GM18951 (cell line): ENCODE data around the gene SMIM12.

Source experiments
- POLR2A ChIP-seq: IDR thresholded peaks from 4 replicates; pipeline ENCODE4 v1.6.1; 2011; ENCODE audit warnings: mild to moderate bottlenecking; ENCODE audit not compliant: insufficient read length, insufficient read depth; ENCODE audit errors: extremely low read depth
- in situ Hi-C: fragments of 300-500 bp; cut with MboI; formaldehyde crosslinking; loops from one replicate; pipeline ENCODE4 v1.12.0; 2022; ENCODE audit warnings: low sequenced_read_pairs, mixed read lengths, inconsistent platforms; ENCODE audit not compliant: unreplicated experiment

SMIM12 gene

GRCh38 chr1:34845131-34845901, 14.2 kb downstream of the SMIM12 start:
- in situ Hi-C loops = no loop called here

DNA sequence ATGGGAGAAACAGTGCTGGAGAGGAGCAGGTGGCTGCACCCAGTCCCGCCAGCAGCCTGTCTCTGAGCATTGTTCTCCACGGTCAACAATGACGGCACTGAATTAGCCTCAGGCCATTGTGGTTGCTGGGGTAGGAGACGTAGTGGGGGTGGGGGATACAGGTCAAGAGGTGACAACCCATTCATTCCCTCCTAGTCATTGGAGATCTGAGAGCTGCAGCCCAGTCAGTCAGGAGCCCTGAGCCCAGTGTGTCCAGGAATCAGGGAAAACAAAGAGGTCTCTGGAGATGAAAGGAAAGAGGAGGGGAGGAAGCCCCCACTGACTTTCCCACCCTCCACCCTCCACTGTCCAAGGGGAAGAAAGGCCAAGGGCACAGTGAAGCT, 15.3 kb downstream of the SMIM12 start:
- TF ChIP-seq POLR2A = no peak
- in situ Hi-C loops = no loop called here

More at GRCh38 chr1:34845131-34845901, 14.2 kb downstream of the SMIM12 start:
- TF ChIP-seq POLR2A = no peak

DNA sequence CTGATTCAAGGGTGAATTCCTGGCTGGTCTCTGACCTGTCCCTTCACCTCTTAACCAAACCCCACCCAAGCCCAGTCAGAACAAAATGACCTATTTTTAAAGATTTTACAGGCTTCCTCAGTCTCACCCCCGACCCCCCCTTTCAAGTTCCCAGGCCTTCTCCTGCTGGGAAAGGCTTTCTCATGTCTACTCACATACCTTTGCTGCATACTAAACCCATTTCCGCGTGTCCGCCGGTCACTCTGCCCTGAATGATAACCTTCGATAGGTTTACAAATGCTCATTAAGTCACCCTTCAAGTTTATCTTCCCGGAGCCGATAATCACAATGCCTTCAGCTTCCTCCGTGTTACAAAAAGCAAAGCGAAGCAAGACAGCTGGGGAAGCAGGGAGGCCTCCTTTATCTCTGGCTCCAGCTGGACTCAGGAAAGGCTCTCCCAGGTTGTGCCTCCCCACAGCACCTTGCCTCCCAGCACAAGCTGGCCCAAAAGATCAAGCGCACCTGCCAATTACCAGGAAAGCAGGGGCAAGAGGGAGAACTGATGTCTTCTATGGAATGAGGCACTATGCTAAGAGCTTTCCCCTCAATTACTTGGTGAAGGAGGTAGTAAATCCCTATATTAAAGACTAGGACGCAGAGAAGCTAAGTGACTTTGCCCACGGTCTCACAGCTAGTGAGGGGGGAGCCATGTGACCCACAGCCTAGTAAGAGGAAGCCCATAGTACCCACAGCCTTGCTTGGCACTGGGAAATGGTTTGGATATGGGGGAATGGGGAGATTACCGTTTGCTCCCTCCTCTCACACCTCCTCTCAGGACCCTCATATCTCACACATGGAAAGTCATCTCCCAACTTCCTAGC, 15.9 kb downstream of the SMIM12 start:
- in situ Hi-C loops = no loop called here
- no peak for TF ChIP-seq POLR2A

GRCh38 chr1:34842952-34843371, 16.6 kb downstream of the SMIM12 start:
- in situ Hi-C loops = no loop called here
- no peak for TF ChIP-seq POLR2A

DNA sequence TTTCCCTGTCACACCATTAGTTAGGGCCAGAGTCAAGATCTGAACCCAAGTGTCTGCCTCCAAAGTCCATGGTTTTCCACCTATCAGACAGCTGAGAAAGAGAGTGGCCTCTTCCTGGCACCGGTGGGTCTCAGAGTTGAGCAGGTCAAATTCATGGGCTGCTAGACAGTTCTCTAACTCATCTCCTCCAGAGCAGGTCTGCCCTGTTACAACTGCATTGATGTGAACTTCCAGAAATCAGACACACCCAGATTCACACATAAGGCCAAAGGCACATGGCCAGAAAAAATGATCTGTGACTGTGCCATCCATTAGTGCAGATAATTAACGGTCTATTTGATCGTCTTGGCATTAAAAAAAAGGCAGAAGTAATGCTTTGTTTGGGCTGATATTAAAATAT, 17.5 kb downstream of the SMIM12 start:
- no peak for TF ChIP-seq POLR2A
- in situ Hi-C loops = no loop called here

DNA sequence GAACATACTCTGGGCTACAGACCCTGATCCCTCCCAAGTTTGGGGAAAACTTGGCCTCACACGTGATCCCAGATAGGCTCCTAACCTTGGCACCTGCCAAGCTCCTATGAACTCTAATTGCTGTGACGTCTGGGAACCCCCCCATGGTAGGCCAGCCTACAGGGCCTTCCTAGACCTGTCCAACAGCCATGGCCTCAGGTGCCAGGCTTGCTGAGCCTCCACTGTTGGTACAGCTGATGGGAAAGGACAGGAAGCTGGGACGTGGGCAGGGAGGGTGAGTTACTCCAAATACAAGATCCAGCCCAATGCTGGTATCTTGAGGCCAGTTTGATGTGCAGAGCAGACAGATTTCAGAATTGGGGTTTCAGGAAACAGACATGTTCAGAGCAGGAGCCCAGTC, 19.1 kb downstream of the SMIM12 start:
- no peak for TF ChIP-seq POLR2A
- in situ Hi-C loops = no loop called here

GRCh38 chr1:34839526-34840305, 19.8 kb downstream of the SMIM12 start:
- TF ChIP-seq POLR2A = no peak
- in situ Hi-C loops = no loop called here

- in situ Hi-C loops = no loop called here
- TF ChIP-seq POLR2A = no peak
Observed at GRCh38 chr1:34833711-34834110, 25.8 kb downstream of the SMIM12 start.

GRCh38 chr1:34831721-34832246, 27.8 kb downstream of the SMIM12 start:
- no peak for TF ChIP-seq POLR2A
- in situ Hi-C loops = no loop called here

DNA sequence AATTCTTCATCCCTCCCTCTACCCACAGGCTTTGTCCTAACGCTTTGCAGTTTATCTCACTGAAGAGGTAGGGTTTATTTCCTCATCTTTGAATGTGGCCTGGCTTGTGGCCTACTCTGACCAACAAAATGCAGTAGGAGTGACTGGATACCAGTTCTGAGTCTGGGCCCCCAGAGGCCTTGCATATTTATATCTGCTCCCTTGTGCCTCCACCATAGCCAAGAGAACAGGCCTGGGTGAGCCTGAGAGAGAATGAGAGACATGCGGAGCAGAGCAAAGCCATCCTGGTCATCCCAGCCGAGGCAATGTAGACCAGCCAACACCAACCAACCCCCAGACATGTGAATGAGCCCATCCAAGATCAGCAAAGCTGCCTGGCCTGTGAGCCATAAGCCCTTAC, 30.3 kb downstream of the SMIM12 start:
- in situ Hi-C loops = no loop called here

GRCh38 chr1:34828611-34829010, 30.9 kb downstream of the SMIM12 start:
- in situ Hi-C loops = no loop called here

More for the DNA sequence above, 30.3 kb downstream of the SMIM12 start:
- TF ChIP-seq POLR2A = no peak

DNA sequence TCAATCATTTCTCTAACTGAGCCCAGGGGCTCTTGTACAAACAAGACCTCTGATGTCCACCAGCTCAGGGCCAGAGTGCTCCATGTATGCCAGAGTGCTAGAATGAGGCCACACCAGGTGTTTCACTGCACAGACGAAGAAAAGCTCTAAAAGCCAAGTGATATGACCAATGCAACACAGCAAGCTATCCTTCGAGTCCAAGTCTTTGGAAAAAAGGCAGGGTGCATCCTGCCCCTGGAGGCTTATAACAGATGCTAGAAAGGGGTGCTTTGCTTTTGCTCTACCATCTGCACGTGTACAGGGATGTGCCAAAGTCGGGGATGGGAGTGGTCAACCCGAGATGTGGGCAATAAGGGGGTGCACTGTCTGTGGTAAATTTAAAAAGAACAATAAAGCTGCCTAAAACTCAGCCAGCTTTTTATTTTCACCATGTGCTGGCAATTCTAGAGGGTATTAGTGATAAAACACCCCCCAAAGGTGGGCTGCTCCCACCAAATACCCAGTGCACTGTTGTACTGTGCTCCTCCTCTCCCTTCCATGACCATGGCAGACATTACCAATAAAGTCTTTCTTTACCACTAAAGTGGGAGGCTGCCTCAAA, 32.1 kb downstream of the SMIM12 start:
- in situ Hi-C loops = no loop called here
- no peak for TF ChIP-seq POLR2A

More at GRCh38 chr1:34828611-34829010, 30.9 kb downstream of the SMIM12 start:
- no peak for TF ChIP-seq POLR2A
